ENCODE measurements around the gene CACNA2D2.

- no peak for TF ChIP-seq POLR2A (IDR thresholded peaks at IDR 0.05)
- no peak for TF ChIP-seq CTCF (IDR thresholded peaks at IDR 0.05)
Observed at GRCh38 chr3:50382722-50383121, 120.7 kb downstream of the CACNA2D2 start.
